Body of pancreas (tissue), 4 donors: ENCODE results near the gene SS18L1.

Experiments
- POLR2A ChIP-seq, 3 donors: fragments of 450-650 bp; IDR thresholded peaks; one replicate each; pipeline ENCODE4 v1.6.1; 2016; ENCODE audit warnings: antibody characterized with exemption in 3 of 3, mild to moderate bottlenecking in 2 of 3
- TF ChIP-seq, protein P1 (sequence below), 7 experiments: fragments of 450-650 bp in 4 of 7; fragments of 200-600 bp in 3 of 7; sonication (generic) in 3 of 7; IDR thresholded peaks; one replicate each; pipeline ENCODE4 v1.5.1; 2016 to 2019; ENCODE audit warnings: antibody characterized with exemption in 7 of 7

- TF ChIP-seq, protein P1, sequence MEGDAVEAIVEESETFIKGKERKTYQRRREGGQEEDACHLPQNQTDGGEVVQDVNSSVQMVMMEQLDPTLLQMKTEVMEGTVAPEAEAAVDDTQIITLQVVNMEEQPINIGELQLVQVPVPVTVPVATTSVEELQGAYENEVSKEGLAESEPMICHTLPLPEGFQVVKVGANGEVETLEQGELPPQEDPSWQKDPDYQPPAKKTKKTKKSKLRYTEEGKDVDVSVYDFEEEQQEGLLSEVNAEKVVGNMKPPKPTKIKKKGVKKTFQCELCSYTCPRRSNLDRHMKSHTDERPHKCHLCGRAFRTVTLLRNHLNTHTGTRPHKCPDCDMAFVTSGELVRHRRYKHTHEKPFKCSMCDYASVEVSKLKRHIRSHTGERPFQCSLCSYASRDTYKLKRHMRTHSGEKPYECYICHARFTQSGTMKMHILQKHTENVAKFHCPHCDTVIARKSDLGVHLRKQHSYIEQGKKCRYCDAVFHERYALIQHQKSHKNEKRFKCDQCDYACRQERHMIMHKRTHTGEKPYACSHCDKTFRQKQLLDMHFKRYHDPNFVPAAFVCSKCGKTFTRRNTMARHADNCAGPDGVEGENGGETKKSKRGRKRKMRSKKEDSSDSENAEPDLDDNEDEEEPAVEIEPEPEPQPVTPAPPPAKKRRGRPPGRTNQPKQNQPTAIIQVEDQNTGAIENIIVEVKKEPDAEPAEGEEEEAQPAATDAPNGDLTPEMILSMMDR (IDR thresholded peaks at IDR 0.05), result no peak
- no peak for TF ChIP-seq POLR2A (IDR thresholded peaks at IDR 0.05)
These were observed 15.0 kb downstream of the SS18L1 start for GRCh38 chr20:62158541-62158940.
